ENCODE results near the gene TBC1D4.

GRCh38 chr13:75395901-75396300 lies 86.1 kb downstream of the TBC1D4 start:
- TF ChIP-seq CEBPZ (IDR thresholded peaks at IDR 0.05; ENCODE audit: low read depth, low read length) (no peak), MAX (IDR thresholded peaks at IDR 0.05; ENCODE audit: low read depth, low read length) (no peak), SP1 (IDR thresholded peaks at IDR 0.05; ENCODE audit: low read depth, low read length) (no peak)

All from GM12878 (cell line).